Mesendoderm (in vitro differentiated cells): ENCODE measurements around the gene IL22.
A peak's percentile ranks its signal among the peaks of the same experiment; 100 is the strongest.

Experiments
- DNase-seq: peaks from one replicate; pipeline ENCODE4 v3.0.0; 2013
- H2AK5ac ChIP-seq: 2 replicates; pipeline ENCODE4 v1.6.1; 2013; ENCODE audit warnings: low read length, inconsistent platforms
- H2BK120ac ChIP-seq: 2 replicates; pipeline ENCODE4 v1.6.1; 2013; ENCODE audit warnings: low read depth, mild to moderate bottlenecking, low read length, moderate library complexity, mixed read lengths
- H2BK15ac ChIP-seq: replicated peaks from 2 replicates; pipeline ENCODE4 v1.6.1; 2013; ENCODE audit warnings: low read depth, mild to moderate bottlenecking, moderate library complexity
- H2BK5ac ChIP-seq: 2 replicates; pipeline ENCODE4 v1.6.1; 2013; ENCODE audit warnings: low read length, inconsistent platforms
- H3K18ac ChIP-seq: 2 replicates; pipeline ENCODE4 v1.6.1; 2013; ENCODE audit warnings: mild to moderate bottlenecking, low read length, mixed read lengths
- H3K23ac ChIP-seq: one replicate; pipeline ENCODE4 v1.6.1; 2013; ENCODE audit warnings: low read length
- H3K27ac ChIP-seq: 2 replicates; pipeline ENCODE4 v1.5.1; 2013; ENCODE audit warnings: low read depth, mild to moderate bottlenecking, inconsistent platforms, low read length, moderate library complexity
- H3K27me3 ChIP-seq: 2 replicates; pipeline ENCODE4 v1.6.1; 2013; ENCODE audit warnings: low read length, control low read depth, mild to moderate bottlenecking, inconsistent platforms; ENCODE audit not compliant: insufficient read depth, poor library complexity
- H3K36me3 ChIP-seq: 2 replicates; pipeline ENCODE4 v1.6.1; 2013; ENCODE audit warnings: low read length, inconsistent platforms; ENCODE audit not compliant: control insufficient read depth, insufficient read depth
- H3K4ac ChIP-seq: one replicate; pipeline ENCODE4 v1.6.1; 2013; ENCODE audit warnings: low read depth, mild to moderate bottlenecking, low read length, moderate library complexity
- H3K4me1 ChIP-seq: 2 replicates; pipeline ENCODE4 v1.6.1; 2013; ENCODE audit warnings: low read depth, low read length, inconsistent platforms; ENCODE audit not compliant: control insufficient read depth
- H3K4me2 ChIP-seq: 2 replicates; pipeline ENCODE4 v1.6.1; 2013; ENCODE audit warnings: low read length
- H3K4me3 ChIP-seq: 2 replicates; pipeline ENCODE4 v1.5.1; 2013; ENCODE audit warnings: mild to moderate bottlenecking, low read length
- H3K56ac ChIP-seq: one replicate; pipeline ENCODE4 v1.6.1; 2013; ENCODE audit warnings: low read length
- H3K79me1 ChIP-seq: 2 replicates; pipeline ENCODE4 v1.6.1; 2013; ENCODE audit warnings: low read length, inconsistent platforms
- H3K79me2 ChIP-seq: 2 replicates; pipeline ENCODE4 v1.6.1; 2013; ENCODE audit warnings: mild to moderate bottlenecking, low read length; ENCODE audit not compliant: control insufficient read depth, insufficient read depth
- H3K9ac ChIP-seq: 2 replicates; pipeline ENCODE4 v1.6.1; 2013; ENCODE audit warnings: low read length, inconsistent platforms
- H4K5ac ChIP-seq: one replicate; pipeline ENCODE4 v1.6.1; 2013; ENCODE audit warnings: low read length
- H4K8ac ChIP-seq: one replicate; pipeline ENCODE4 v1.6.1; 2013; ENCODE audit warnings: low read depth, mild to moderate bottlenecking, control low read depth, low read length, moderate library complexity
- WGBS: extraction: QIAGEN DNeasy Blood & Tissue Kit; methylation state at CpG from one replicate; pipeline ENCODE4 v1.1.7; 2013; ENCODE audit warnings: low lambda C conversion rate, missing lambda C conversion rate; ENCODE audit not compliant: insufficient coverage; ENCODE audit errors: extremely low coverage; 5-methylcytosine and 5-hydroxymethylcytosine counted together

IL22 gene

DNA sequence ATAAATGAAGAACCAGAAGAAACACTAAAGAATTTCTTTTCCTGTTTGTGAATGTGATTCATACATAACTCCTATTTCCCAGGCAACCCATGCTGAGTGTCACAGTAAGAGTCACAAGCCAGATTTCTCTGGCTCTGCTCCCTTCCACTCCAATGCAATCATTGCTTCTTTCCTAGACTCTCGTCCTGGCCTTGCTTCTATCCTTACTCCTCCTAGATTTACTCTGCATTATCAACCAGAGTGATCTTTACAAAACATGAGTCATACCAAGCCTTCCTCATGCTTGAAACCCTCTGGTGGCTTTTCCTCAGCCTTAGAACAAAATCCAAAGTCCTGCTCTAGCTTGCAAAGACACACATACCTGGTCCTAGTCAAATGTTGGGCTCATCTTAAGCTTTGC, 13.3 kb downstream of the IL22 start:
- H3K56ac ChIP-seq: no peak overlapping the region
- no peak overlapping the region for H3K23ac ChIP-seq
- no peak overlapping the region for H3K9ac ChIP-seq
- no peaks in the 10 kb centered on the region for H3K79me2 ChIP-seq
- no CpG with 5 or more reads among the region's 1 CpG for WGBS
- H4K8ac ChIP-seq: no peak overlapping the region
- no peak overlapping the region for H3K18ac ChIP-seq
- H3K4ac ChIP-seq: no peak overlapping the region
- no peak overlapping the region for H3K4me3 ChIP-seq
- H2BK5ac ChIP-seq: no peak overlapping the region
- no peak overlapping the region for H2AK5ac ChIP-seq
- H2BK120ac ChIP-seq: no peak overlapping the region
- no peak overlapping the region for H3K27ac ChIP-seq
- no peaks in the 10 kb centered on the region for H3K27me3 ChIP-seq
- no peaks in the 10 kb centered on the region for H3K79me1 ChIP-seq
- peak; percentile 23 for DNase-seq
- no peaks in the 10 kb centered on the region for H3K4me1 ChIP-seq
- no peak overlapping the region for H3K4me2 ChIP-seq
- H2BK15ac ChIP-seq: no peak overlapping the region
- no peaks in the 10 kb centered on the region for H3K36me3 ChIP-seq
- no peak overlapping the region for H4K5ac ChIP-seq

DNA sequence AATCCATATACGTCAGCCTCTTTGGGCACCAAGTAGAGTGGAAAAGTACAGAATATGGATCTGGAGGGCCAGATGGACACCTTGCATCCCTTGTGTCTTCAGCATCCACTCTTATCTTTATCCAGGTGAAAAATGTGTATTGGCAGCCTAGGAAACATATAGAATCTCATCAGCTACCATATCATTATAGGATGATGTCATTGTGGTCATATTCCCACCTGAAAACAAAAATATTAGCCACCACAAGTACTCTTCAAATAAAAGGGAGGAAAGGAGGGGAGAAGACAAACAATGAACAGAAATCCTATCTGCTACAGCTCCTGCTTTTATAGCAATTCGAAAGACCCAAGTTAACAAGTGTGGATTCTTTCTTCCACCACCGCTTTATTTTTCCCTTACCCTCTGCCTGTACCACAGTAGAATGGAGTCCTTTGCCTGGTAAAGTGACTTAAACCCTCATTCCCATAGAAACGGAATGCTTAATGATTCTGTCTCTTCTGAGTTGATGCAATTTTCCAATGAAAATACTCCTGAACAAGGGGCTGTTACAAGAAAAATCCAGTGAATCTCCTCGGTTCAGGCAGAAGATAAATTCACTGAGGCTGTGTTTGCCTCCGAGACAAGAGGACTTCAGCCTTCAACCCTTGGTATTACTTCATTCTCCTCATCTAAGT, 14.0 kb downstream of the IL22 start:
- Histone ChIP-seq H2BK15ac (no peak overlapping the region), H3K79me1 (no peaks in the 10 kb centered on the region), H3K79me2 (no peaks in the 10 kb centered on the region), H2BK120ac (no peak overlapping the region), H3K9ac (no peak overlapping the region), H3K4me3 (no peak overlapping the region), H3K18ac (no peak overlapping the region), H3K27ac (no peak overlapping the region), H3K4me2 (no peak overlapping the region), H2AK5ac (no peak overlapping the region), H4K8ac (no peak overlapping the region), H3K23ac (no peak overlapping the region), H4K5ac (no peak overlapping the region), H3K56ac (no peak overlapping the region), H3K27me3 (no peaks in the 10 kb centered on the region), H3K4ac (no peak overlapping the region), H2BK5ac (no peak overlapping the region), H3K4me1 (no peaks in the 10 kb centered on the region), H3K36me3 (no peaks in the 10 kb centered on the region)
- WGBS: no CpG with 5 or more reads among the region's 6 CpGs
- DNase-seq: no peak

DNA sequence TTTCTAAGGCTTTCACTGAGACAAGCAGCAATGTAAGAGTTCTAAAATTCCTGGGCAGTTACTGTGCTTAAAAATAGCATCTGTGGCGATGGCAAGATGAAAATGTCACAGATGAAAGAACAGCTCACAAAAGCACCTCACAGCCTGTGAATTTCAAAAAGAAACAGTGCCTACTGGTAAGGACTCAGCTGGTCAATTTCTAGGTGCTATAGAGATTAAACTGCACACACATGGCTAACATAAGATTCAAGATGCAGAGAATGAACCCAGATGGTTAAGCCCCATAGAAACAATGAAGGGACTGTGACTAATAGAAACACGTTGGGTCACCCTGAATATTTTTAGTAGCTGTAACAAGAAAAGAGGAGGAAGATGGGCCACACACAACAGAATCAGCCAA, 15.8 kb downstream of the IL22 start:
- Histone ChIP-seq H3K4me2 (no peak overlapping the region), H3K79me2 (no peaks in the 10 kb centered on the region), H3K9ac (no peak overlapping the region), H3K18ac (no peak overlapping the region), H3K27me3 (no peaks in the 10 kb centered on the region), H3K36me3 (no peaks in the 10 kb centered on the region), H3K79me1 (no peaks in the 10 kb centered on the region), H4K5ac (no peak overlapping the region), H3K4me1 (peaks cover 6% of the 10 kb centered on the region), H2BK5ac (no peak overlapping the region), H2BK15ac (no peak overlapping the region), H4K8ac (no peak overlapping the region), H3K27ac (no peak overlapping the region), H3K23ac (no peak overlapping the region), H2AK5ac (no peak overlapping the region), H3K56ac (no peak overlapping the region), H3K4me3 (no peak overlapping the region), H3K4ac (no peak overlapping the region), H2BK120ac (no peak overlapping the region)
- no CpG with 5 or more reads among the region's 2 CpGs for WGBS
- DNase-seq: no peak

DNA sequence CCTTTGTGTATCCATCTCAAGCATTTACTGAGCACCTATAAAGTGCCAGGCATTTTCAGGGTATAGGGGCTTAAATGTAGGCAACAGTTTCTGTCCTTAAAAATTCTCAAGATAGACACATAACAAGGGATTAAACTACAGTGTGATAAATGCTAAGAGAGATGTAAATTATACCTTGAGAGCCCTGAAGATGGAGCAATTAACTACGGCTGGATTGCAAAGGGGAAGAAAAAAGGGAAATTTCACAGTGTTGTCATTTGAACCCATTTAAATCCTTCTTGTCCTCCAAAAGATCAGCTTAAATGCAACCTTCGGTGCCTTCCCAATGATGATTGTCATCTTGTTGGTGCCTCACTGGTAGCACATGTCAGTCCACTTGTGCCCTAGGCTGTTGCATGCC, 16.3 kb downstream of the IL22 start:
- no peak overlapping the region for H3K9ac ChIP-seq
- H3K79me2 ChIP-seq: no peaks in the 10 kb centered on the region
- H3K4me2 ChIP-seq: no peak overlapping the region
- no peak overlapping the region for H3K27ac ChIP-seq
- H3K79me1 ChIP-seq: no peaks in the 10 kb centered on the region
- H4K5ac ChIP-seq: no peak overlapping the region
- H3K23ac ChIP-seq: peak overlapping the region; percentile 16
- H4K8ac ChIP-seq: no peak overlapping the region
- no peak overlapping the region for H2AK5ac ChIP-seq
- H2BK15ac ChIP-seq: no peak overlapping the region
- no CpG with 5 or more reads among the region's 2 CpGs for WGBS
- no peak for DNase-seq
- no peak overlapping the region for H3K18ac ChIP-seq
- no peaks in the 10 kb centered on the region for H3K36me3 ChIP-seq
- H2BK120ac ChIP-seq: no peak overlapping the region
- no peak overlapping the region for H3K56ac ChIP-seq
- H3K27me3 ChIP-seq: no peaks in the 10 kb centered on the region
- no peak overlapping the region for H2BK5ac ChIP-seq
- no peak overlapping the region for H3K4me3 ChIP-seq
- peaks cover 6% of the 10 kb centered on the region for H3K4me1 ChIP-seq
- H3K4ac ChIP-seq: no peak overlapping the region

DNA sequence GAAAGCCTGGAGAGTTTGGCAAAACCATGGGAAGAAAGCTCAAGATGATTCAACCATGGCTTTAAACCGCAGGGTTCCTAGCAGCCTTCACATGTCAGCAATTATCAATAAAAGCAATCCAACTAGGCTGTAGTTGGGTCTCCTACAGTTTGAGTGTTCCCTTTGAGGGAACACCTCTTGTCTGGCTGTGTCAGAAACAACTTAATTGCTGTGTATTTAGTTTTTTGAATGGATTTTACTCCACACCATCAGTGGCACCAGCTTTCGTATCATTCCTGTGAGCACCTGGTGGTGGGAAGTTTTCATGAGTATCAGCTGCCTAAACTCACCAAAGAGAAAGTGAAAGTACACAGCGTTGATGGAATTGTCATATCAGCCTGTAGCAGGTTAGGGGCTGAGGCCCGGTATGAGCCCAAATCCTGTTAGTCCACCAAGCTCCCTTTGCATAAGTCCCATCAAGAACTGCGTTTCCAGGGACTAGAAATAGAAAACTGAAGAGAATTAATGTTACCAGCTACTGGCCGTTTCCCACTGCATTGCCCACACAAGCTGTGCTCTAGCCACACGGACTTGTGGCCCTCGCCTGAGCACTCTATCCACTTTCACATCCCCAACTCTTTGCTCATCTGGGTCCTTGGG, 16.9 kb downstream of the IL22 start:
- H3K56ac ChIP-seq: no peak overlapping the region
- no peak overlapping the region for H3K9ac ChIP-seq
- no peak overlapping the region for H3K18ac ChIP-seq
- no CpG with 5 or more reads among the region's 8 CpGs for WGBS
- no peak overlapping the region for H4K8ac ChIP-seq
- H3K79me1 ChIP-seq: no peaks in the 10 kb centered on the region
- peak overlapping the region; percentile 16 for H3K23ac ChIP-seq
- H2BK120ac ChIP-seq: no peak overlapping the region
- H3K4ac ChIP-seq: no peak overlapping the region
- DNase-seq: no peak
- no peak overlapping the region for H3K4me2 ChIP-seq
- H2BK5ac ChIP-seq: no peak overlapping the region
- no peak overlapping the region for H3K27ac ChIP-seq
- H3K4me1 ChIP-seq: peaks cover 6% of the 10 kb centered on the region
- H2BK15ac ChIP-seq: no peak overlapping the region
- H3K27me3 ChIP-seq: no peaks in the 10 kb centered on the region
- H3K4me3 ChIP-seq: no peak overlapping the region
- H2AK5ac ChIP-seq: no peak overlapping the region
- no peak overlapping the region for H4K5ac ChIP-seq
- no peaks in the 10 kb centered on the region for H3K36me3 ChIP-seq
- H3K79me2 ChIP-seq: no peaks in the 10 kb centered on the region

DNA sequence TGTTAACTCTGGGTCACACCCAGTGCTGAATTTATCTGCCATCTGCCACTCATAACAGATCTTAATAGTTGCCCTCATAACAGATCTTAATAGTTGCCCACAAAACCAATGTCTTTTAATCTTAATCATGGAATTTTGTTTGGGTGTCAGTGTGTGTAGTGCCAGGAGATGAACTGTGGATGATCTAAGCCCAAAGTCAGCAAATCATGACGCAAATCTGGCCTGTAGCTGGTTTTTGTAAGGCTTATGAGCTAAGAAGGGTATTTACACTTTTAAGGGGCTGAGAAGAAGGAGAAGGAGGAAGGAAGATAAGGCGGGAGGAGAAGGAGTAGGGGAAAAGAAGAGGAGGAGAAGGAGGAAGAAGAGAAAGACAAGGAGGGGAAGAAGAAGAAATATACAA, 17.8 kb downstream of the IL22 start:
- Histone ChIP-seq H3K4me3 (no peak overlapping the region), H3K4me2 (no peak overlapping the region), H3K36me3 (no peaks in the 10 kb centered on the region), H3K27me3 (no peaks in the 10 kb centered on the region), H4K5ac (no peak overlapping the region), H3K79me2 (no peaks in the 10 kb centered on the region), H3K23ac (no peak overlapping the region), H2BK120ac (no peak overlapping the region), H3K4me1 (peaks cover 6% of the 10 kb centered on the region), H3K4ac (no peak overlapping the region), H2BK5ac (no peak overlapping the region), H3K9ac (no peak overlapping the region), H3K18ac (no peak overlapping the region), H2BK15ac (no peak overlapping the region), H4K8ac (no peak overlapping the region), H3K79me1 (no peaks in the 10 kb centered on the region), H3K27ac (no peak overlapping the region), H3K56ac (no peak overlapping the region), H2AK5ac (no peak overlapping the region)
- no peak for DNase-seq
- no CpG with 5 or more reads among the region's 2 CpGs for WGBS
